DMS 273 (cell line): ENCODE data around the gene MTG2.
A peak's percentile ranks its signal among the peaks of the same experiment; 100 is the strongest.

Experiments used
- DNase-seq: peaks from one replicate; lab custom pipeline; 2025; ENCODE audit not compliant: unreplicated experiment; lab: John Stamatoyannopoulos, UW

MTG2 gene

DNA sequence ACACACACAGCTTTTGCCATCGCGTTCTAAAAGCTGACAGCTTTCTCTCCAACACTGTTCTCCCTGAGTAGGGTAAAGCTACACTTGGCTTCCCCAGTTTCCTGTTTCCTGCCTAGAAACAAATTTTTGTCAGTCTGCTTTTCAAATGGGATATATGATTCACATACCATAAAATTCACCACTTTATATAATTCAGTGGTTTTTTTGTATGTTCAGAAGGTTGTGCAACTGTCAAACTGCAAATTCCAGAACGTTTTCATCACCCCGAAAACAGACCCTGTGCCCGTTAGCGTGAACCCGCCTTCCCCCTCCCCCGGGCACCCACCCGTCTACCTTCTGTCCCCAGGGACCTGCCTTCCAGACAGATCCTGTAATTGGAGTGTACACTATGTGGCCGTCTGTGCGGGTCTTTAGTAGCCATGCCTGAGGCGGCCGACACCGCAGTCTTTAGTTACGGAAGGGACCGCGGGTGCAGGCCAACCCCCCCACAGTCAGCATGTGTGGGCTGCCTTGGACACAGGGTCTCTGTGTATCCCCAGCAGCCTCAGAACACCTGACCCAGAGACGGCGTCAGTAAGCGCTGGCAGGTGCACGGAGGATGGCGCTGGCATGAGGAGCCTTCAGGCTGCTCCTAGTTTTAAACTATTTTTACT is 20.7 kb downstream of the MTG2 start:
- no peak for DNase-seq

DNA sequence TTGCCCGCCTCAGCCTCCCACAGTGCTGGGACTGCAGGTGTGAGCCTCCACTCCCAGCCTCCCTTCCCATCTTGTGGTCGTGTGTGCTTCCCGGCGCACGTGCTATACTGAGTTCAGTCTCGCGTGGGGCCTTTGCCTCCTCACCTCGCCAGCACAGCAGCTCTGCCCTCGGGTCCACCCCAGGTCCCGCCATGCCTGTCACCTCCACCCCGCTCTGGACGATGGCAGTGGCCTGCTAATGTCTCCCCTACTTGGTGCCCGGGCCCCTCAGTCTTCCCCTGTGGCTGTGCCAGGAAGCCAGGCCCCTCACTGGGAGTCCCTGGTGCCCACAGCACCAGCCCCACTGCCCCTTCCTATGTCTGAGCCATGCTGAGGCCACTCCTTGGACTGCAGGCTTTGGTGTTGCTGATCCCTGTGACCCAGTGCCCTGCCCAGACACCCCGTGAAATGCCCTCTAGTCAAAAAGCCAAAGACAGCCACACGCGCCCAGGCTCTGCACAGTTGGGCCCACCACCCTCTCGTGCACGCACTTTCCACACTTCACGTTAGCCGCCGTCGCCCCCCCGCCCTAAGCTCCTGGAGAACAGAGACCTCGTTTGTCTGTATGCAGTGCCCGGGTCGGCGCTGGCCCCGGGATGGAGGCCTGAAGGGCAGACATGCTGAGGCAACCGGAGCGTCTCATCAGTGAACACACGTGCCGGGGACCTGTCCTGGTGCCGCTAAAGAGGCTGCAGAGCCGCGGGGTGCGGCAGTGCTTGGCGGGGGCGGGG is 23.0 kb downstream of the MTG2 start:
- DNase-seq: no peak

DNA sequence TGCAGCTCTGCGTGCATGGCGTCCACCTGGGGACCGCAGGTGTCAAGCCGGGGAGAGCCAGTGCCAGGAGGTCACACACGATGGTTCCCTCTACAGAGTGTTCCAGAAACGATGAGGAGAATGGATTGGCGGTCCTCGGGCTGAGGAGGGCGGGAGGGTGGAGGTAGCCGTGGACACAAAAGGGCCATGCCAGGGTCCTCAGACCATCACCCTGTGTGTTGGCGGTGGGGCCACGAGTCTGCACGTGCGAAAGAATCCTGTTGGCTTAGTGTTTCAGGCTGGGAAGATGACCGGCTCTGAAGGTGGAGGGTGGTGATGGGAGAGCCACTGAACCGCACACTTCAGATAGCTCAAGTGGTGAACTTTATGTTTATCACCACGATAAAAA is 23.6 kb downstream of the MTG2 start:
- DNase-seq: no peak

DNA sequence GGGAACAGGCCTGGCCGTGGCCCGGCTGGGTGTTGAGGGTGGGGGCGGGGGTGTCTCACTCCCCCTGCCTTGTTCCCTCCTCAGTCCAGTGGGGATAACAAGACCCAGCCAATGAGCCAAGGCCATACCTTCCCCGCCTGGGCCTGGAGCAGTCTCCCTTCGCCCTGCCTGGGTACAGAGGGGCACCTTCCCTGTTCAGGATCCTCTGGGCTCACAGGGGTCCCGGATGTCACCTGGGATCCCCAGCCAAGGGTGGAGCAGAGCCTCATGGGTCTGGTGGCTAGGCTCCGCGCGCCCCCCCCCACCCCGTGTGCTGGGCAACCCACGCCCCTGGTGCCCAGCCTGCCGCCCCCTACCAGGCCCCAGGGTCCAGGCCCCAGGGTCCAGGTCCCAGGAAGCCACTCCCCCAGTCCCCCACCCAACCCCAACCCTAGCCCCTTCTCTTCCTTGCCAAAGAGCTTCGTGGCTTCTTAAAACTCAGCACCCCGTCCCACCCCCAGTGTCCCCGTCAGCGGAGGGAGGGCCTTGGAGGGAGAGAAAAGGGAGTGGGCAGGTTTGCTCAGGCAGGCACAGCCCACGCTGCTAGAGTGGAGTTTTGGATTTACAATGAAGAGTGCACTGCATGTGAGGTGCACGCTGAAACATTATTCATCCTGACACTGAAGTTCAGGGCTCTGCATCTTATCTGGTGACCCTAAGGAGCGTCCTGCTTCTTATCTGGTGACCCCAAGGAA is 25.4 kb downstream of the MTG2 start:
- no peak for DNase-seq

DNA sequence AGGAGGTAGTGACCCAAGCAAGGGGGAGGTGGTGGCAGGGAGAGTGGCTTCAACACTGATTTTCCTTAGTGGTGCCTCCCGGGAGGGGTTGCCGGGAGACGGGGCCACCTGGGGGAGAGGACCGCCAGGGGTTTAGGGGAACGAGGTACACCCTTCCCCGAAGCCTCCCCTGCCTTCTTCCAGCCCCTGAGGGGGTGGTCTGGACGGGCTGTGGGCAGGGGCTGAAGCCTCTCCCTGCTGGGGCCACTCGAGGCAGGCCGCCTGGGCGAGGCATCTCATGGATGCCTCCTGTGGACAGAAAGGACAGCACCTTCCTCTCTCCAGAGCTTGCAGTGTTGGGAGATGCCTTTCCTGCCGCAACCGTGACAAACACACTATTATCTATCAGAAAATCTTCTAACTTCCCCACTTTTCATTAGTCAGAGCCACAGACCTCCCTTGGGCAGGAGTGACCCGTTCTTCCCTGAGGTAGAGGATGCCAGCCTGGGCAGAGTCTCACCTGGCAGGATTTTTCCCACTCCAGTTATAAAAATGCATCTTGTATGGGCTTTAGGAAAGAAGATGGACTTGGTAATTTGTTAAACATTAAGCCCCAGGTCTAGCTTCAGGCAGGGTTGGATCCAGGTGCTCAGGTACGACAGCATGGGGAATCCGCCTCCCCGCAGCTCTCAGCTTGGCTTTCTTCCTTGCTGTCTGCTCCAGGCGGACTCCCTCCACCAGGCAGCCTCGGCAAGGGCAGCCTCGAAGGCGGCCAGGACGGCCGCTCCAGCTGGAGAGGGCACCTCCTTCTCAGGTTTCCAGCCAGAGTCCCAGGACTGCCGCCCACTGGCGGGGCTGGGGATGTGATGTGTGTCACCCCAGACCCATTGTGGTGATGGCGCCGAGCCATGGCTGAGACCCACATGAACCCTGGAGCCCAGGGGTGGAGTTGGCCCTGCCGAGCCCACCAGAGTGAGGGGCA is 26.2 kb downstream of the MTG2 start:
- peak; percentile 83 for DNase-seq

DNA sequence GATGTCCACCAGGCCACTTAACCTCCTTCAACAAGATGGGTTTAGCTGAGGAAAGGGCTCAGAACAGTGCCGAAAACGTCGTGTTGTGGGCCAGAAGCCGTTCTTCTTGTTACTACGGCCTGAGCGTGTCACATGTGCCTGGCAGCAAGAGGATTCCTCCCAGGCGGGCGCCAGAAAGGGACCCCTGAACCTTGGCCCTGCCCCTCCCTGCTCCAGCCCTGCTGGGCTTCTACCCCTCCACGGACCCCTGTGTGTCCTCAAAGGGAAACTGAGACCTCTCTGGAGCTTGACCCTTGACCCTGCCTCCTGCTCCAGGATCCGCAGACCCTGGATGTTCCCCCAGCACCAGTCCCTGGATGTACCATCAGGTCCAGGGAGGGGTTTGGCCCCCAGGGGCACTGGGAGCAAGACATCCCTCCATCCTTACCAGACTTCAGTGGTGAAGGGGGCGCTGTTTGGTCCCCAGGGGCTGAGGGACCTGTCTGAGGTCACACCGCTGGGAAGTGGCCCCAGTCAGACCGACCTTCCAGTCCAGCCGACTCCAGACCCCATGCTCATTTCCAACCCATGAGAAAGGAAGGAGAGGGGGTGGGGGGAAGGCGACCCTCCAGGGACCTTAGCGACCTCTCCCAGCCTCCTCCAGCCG is 27.1 kb downstream of the MTG2 start:
- DNase-seq: no peak

DNA sequence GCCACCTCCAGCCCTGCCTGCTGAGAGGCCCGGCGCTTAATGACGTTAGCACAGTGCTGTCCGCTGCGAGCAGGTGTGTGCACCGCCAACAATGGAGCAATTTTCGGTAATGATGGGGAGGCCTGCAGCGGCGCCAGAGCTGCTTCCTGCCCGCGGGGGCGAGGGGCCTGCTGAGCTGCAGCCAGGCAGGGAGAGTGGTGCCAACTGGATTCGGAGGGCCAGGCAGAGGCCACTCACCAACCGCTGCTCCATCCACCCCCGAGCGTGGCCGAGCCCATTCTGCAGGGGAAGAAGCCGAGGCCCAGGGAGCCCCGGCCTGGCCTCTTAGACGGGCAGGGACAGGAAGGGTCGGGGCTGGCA is 27.6 kb downstream of the MTG2 start:
- no peak for DNase-seq

DNA sequence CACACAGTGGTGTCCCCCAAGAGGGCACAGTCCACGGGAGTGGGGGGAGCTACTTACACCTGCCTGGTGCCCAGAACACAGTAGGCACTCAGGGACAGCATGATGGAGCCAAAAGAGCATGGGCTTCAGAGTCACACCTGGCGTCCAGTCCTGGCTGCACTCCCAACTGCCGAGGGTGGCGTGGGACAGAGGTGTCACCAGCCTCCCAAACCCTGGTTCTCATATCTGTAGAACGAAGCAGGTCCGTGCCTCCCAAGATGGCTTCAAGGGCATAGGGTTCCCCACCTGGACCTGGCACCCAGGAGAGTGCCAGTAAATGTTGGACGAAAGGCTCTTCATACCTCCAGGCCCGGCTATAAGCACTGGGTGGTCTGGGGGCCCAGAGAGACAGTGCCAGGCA is 28.4 kb downstream of the MTG2 start:
- DNase-seq: no peak

DNA sequence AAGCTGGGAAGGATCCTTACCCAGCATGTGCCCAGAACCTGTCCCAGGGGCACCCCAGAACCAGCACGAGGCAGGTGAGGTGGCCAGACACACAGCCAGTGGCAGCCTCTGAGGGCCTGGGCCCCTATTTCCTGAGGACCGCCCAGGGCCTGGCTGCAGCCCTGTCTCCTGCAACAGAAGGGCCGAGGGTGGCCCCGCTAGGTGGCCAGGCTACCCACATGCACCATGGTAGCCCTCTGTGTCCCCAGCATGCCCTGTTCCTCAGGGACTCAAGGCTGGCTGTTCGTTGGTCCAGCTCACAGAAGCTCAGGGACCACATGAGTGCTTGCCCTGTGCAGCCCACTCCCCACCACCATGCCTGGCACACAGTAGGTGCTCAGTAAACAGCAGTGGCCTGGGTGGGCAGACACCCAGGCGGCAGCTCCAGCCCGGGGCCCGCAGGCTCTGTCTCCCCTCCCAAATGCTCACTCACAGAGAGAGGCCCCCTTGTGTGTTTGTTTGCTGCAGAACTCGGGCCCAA is 29.0 kb downstream of the MTG2 start:
- no peak for DNase-seq

DNA sequence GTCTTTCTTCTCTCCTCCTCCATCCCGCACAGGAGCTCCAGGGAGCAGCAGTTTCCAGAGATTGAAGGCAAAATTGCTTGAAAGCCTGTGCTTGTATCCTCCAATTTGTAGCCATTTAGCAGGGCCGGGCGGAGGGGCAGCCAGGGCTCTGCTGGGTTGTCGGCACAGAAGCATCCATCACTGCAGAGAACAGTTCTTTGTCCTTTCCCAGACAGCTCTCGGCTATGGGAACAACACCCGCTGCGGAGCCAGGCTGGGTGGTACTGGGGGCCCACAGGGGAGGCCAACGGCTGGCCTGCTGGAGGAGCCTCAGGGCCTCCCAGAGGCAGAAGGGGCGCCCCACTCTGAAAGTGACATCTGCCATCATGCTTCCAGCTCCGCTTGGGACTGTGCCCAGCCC is 29.5 kb downstream of the MTG2 start:
- DNase-seq: no peak

DNA sequence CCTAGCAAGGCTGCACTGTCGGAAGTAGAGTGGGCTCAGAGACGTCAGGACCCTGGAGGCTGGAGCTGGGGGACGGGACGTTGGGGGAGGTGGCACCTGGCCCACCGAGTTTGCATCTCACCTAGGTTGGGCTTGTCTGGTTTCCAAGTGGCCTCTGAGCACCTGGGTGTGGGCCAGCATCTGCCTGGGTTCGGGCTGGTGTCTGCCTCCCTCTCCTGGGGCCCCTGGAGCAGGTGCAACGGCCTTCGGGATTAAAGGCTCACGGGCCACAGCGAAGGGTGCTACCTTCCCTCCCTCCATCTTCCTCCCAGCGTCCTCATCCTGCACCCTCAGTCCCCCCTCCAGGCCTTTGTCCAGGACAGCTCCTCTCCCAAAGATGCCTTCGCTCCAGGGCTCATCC is 31.2 kb downstream of the MTG2 start:
- DNase-seq: no peak

DNA sequence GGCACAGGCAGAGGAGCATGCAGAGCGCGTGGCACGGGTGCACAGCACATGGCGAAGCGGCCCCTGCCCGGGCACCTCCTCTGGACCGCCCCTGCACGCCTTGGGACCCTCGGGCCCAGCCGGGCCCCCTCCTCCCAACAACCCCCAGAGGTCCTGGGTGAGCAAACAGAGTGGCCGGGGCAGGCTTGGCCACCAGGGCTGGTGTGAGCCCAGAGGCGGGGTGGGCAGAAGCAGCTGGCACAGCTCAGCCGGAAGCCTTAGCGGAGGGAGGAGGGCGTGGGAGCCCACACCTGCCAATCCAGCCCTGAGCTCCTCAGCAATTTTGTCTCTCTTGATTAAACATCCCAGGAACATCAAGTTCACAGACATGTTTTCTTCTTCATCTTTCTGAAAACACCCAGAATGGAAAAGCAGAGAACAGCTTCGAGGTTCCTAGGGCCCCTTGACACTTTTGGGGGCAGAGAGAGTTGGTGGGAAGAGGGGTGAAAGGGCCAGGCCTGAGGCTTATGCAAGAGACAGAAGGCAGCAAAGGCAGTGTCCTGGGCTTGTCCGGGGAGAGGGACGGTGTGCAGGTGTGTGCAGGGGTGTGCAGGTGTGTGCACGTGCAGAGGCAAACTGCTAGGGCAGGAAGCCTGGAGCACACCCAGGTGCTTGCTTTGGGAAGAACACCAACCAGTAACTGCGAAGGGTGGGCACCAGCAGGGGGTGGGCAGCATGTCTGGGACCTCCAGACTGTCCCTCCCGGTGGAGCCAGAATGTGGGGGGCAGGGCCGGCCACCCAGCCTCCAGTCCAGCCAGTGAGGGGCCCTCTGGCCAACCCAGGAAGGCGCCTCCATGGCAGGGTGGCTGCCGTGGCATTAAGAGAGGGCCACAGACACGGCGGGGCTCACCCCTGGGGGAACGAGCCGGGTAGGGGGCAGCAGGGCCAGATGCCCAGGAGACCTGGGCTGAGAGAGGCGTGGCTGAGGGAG is 32.5 kb downstream of the MTG2 start:
- no peak for DNase-seq

DNA sequence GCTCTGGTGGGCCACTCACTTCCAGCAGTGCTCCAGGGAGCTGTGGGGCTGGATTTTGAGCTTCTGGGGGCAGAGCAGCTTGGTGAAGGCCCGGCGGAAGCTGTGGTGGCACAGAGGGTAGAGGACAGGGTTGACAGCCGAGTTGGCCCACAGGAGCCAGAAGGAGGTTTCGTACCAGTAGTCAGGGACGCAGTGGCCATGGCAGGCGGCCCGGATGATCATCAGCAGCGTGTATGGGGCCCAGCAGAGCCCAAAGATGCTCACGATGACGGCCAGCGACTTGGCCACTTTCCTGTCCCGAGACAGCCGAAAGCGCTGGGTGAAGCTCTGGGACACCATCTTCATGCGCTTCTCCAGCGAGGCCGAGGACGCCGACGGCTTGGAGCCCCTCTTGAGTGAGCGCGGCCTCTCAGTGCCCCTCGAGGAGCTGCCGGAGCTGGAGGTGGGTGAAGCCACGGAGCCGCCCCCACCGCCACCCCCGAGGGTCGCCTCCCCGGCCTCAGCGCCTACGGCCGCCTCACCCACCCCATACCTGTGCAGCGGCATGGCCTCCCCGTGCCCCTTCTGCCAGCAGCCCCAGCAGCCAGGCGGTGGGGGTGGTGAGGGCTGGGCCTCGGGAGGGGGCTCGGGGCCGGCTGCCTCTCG is 33.3 kb downstream of the MTG2 start:
- DNase-seq: no peak

DNA sequence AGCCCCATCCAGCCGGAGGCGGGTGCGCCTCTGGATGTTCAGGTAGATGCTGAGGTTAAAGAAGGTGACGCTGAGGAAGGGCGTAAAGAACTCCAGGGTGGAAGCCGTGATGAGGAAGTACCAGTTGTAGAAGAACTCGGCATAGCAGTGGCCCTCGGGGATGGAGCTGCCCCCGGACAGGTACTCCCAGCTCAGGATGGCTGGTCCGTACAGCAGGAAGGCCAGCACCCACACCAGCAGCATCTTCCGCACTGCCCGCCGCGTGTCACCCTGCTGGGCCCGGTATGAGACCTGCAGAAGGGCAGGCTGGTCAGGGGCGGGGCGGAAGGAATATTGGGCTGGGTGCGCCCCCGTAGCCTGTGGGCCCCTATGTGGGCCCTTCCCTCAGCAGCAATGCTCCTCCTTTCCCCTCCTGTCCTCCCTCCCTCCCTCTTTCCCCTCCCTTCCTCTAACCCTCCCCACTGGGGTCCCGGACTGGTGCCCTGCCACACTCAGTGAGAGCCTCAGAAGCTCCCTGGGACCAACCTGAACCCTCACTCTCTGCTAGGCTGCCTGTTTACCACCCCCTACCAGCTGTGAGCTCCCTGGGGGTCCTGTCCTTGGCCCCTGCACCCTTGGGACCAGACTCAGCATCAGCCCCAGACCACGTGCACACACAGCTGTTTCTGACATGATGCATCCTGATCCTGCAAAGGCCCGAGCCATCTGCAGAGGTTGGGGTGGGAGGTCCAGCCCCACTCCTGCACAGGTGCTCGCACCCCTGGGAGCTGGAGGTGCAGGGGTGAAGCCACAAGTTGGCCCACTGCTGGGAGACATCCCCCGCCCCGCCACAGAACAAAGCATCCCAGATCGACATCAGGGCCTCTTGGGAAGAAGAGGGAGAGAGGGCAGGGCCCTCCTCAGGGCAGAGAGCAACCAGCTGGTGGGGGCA is 34.1 kb downstream of the MTG2 start:
- no peak for DNase-seq

DNA sequence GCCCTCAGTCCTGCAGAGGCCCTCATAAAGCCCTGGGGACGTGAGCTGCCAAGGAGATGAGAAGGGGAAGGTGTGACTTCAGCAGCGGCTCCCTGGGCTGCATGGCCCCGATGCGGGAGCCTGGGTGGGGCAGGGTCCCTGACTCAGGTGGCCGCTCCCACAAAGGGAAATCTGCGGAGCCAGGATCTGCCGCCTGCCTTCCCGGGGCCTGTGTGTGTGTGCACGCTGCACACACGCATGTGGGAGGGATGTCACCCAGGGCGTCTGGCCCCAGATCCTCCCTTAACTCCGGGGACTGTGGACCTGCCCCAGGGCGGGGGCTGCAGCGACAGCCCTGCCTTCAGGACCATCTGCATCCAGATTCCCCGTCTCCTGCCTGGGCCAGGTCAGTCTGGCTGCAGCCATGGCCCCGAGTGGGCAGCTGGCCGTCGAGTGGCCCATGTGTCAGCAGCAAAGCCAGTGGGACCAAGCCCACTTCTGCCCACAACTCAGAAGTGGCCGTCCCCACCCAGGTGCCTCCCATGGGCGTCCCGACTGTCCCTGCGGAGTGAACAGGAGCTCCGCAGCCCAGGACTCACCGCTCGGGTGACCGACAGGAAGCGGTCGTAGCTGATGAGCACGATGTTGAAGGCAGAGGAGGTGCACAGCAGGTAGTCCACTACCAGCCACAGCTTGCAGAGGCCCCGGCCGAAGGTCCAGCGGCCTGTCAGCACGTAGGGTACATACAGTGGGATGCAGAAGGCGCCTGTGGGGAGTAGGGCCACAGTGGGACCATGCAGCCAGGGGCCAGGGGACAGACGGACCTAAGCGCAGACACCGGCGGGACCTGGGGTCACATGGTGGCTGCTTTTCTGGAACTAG is 35.3 kb downstream of the MTG2 start:
- no peak for DNase-seq

DNA sequence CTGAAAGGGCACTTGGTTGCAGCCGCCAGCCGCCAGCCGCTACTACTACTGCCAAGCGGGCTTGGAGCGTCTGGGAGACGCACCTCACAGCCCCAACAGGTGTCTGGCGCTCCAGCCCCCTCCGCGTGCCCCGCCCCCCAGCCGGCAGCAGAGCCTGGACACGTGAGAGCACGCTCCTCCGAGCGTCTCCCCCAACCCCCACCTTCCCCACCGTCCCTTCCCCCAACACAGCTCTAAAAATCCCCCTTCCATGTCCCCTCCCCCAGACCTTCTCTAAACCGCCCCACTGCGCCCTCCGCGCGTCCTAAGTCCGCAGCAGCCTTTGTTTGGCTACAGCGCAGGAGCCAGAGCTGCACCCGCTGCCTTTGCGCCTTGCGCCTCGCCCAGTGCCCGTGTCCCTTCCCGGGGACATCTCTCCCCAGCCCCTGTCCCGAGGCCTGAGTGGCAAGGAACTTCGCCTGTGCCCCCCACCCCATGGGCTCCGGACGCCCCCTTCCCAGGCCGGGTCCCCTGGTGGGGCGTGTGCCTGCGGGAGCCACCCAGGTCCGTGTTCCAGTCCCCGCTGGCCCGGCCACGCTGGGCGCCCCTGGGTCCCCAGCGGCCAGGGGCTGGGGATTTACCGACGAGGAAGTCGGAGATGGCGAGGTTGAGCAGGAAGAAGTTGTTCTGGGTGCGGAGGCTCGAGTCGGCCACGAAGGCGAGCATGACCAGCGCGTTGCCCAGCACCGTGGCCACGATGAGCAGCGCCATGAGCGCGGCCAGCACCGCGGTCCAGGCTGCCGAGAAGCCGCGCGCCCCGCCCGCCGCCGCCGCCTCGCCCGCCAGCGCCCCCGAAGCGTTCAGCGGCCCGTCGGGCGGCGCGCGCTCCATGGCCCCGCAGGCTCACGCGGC is 36.5 kb downstream of the MTG2 start:
- peak; percentile 66 for DNase-seq
